Stimulated activated CD4-positive, alpha-beta T cell treated with anti-CD3 and anti-CD28 coated beads, Interleukin-4, amount 100 ng/mL, for 48 hours (primary cell): Measurements from ENCODE around the gene MRGPRD.

ENCODE experiments used
- DNase-seq, 2 donors: peaks; one replicate each; pipeline ENCODE4 v3.0.0-alpha.2; 2020; ENCODE audit warnings: low read depth in 2 of 2

The MRGPRD gene

DNA sequence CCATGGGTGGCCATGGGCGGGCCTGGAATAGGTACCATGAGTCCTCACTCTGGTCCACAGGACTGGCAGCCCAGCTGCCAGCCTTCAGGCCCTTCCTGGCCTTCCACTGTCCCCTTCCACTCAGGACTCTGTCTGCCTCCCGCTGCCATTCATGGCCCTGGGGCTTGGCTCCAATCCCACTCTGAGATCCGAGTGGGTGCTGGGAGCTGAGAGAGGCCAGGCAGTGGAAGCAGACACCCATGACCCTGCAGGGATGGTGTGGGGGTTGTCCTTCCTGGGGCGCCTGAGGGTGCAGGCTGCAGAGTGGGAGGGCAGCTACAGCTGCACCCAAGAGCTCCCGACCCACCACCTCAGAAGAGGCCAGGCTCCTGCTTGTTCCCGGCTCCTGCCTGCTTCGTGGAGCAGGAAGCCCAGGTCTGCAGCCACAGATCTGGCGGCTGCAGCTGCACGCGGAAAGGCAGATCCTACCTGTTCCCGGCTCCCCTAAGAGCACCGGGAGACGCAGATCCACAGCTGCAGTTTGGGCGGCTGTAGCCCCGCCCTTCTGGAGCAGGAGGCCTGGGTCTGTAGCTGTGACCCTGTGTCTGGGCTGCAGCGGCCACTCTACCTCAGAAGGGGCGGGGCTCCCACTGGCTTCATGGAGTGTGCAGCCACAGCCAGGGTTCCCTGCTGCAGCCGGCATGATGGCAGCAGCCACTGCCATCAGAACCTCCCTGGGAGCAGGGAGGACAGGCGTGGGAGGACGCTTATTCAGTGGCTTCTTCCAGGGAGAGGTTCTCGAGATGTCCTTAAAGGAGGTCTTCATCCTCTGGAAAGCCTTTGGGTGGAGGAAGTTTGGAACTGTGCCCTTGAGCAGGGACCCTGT lies 49.6 kb downstream of the MRGPRD start:
- no peak for DNase-seq
